Fibroblast of pulmonary artery (primary cell): Measurements from ENCODE around the gene SMG7.
A peak's percentile ranks its signal among the peaks of the same experiment; 100 is the strongest.

Experiments used
- DNase-seq: peaks from one replicate; pipeline ENCODE4 v3.0.0-alpha.2; 2010; ENCODE audit warnings: low read depth
- H3K4me3 ChIP-seq: replicated peaks from 2 replicates; pipeline ENCODE4 v1.5.1; 2011; ENCODE audit warnings: low read depth, mild to moderate bottlenecking, control low read depth, low read length, moderate library complexity
- TF ChIP-seq, protein P1 (sequence below): IDR thresholded peaks from 2 replicates; pipeline ENCODE4 v1.5.1; 2011; ENCODE audit warnings: mild to moderate bottlenecking, control low read depth, low read length, inconsistent platforms; ENCODE audit errors: missing control alignments

The SMG7 gene

DNA sequence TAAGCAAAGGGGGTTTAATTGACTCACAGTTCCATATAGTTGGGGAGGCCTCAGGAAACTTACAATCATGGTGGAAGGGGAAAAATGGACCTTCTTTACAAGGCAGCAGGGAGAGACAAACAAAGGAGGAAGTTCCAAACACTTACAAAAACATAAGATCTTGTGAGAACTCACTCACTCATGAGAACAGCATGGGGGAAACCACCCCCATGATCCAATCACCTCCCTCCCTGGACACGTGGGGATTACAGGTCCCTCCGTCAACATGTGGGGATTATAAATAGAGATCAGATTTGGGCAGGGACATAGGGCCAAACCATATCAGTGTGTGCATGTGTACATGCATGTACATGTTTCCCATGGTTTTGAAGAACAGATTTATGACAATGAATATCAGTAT lies 5.5 kb upstream of the SMG7 start:
- no peak for DNase-seq
- TF ChIP-seq, protein P1, sequence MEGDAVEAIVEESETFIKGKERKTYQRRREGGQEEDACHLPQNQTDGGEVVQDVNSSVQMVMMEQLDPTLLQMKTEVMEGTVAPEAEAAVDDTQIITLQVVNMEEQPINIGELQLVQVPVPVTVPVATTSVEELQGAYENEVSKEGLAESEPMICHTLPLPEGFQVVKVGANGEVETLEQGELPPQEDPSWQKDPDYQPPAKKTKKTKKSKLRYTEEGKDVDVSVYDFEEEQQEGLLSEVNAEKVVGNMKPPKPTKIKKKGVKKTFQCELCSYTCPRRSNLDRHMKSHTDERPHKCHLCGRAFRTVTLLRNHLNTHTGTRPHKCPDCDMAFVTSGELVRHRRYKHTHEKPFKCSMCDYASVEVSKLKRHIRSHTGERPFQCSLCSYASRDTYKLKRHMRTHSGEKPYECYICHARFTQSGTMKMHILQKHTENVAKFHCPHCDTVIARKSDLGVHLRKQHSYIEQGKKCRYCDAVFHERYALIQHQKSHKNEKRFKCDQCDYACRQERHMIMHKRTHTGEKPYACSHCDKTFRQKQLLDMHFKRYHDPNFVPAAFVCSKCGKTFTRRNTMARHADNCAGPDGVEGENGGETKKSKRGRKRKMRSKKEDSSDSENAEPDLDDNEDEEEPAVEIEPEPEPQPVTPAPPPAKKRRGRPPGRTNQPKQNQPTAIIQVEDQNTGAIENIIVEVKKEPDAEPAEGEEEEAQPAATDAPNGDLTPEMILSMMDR, result no peak
- H3K4me3 ChIP-seq, result no peak overlapping the region

DNA sequence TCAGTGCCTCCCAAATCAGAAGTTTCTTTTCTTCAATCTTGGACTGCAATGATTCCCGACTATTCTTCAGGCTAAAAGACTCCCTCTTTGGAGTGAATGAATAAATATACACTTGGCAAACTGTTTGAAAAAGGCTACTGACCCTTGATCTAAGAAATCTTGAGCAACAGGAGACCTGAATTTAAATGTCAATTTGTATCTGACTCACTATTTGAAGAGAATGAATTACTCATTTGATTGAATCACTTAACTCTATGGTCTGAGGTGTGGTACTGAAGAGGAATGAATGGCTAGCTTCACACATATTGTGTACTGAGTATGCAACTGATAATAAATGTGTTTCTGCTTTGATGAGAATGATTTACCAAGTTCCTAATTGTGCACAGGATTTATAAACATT lies 4.6 kb upstream of the SMG7 start:
- no peak for DNase-seq
- TF ChIP-seq, protein P1, result no peak
- H3K4me3 ChIP-seq, result no peak overlapping the region

DNA sequence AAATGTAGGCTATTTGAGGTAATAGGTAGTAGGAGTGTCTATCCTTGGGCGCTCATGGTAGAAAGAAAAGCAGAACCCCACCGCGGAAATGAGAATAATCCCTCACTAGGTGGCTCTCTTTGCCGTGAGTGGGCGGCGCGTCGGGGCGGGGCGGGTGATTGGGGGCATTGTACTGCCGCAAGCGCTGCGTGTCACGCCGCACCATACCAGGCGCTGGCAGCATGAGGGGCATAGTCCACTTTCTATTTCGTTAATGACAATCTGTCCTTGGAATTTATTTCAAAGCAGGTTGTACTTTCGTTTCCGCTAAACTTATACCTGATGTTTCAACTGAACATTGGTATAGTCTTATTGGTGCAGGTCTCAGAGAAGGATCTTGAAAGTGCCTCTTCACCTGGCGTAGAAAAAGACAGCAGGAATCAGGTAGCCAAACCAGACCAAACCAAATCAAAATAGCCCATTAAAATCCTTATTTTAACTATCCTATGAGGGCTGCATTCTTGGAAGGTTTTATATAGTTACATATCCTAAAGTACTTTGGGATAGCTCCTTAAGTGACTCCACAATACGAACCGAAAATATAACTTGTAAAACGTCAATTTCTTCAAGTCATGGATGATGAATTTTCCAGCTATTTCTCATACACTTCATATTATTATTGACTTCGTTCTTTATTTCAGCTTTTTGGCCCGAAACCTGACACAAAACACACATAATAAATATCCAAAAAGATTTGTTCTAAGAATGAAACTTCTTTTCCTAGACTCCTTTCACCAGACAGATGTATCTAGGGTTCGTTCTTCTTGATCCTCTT lies 1.9 kb upstream of the SMG7 start:
- TF ChIP-seq, protein P1, result peak; percentile 41
- peak; percentile 73 for DNase-seq

DNA sequence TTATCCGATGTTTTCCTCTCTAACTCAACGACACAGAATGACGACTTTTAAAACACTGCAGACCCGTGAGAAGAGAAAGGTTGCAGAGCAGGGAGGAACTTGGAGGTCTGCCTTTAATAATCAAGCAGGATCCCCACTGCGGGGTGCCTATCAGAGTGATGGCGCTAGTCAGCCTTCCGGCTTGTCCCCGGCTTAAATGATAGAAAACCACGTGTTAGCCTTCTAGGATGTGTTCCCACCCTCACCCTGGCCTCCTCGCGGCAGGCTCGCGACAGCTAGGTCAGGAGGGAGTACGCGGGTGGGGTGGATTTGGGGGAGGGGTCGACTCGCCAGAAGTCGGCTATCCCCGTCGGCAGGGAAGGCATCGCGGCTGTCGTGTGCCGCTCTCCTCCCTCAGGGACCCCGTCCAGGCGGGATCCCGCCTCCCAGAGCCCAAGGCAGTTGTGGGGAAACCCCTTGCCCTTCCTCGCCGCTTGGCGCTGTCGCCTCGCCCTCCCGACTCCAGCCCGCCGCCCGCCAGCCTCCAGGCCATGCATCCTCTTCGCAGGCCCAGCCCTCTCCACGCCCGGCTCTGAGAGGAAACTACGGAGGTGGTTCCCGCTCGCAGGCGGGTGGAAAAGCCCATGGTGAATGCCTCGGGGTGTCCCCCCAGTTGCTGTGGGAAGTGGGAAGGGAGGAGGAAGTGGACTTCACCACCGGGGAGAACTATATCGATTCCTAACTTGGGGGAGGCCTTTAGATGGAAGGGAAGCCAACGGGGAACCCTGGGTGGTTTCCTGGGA lies 1.1 kb upstream of the SMG7 start:
- peak overlapping the region; percentile 86 for H3K4me3 ChIP-seq
- DNase-seq, result peak; percentile 80
- TF ChIP-seq, protein P1, result no peak

More for the DNA sequence above, 1.9 kb upstream of the SMG7 start:
- peak overlapping the region; percentile 86 for H3K4me3 ChIP-seq

DNA sequence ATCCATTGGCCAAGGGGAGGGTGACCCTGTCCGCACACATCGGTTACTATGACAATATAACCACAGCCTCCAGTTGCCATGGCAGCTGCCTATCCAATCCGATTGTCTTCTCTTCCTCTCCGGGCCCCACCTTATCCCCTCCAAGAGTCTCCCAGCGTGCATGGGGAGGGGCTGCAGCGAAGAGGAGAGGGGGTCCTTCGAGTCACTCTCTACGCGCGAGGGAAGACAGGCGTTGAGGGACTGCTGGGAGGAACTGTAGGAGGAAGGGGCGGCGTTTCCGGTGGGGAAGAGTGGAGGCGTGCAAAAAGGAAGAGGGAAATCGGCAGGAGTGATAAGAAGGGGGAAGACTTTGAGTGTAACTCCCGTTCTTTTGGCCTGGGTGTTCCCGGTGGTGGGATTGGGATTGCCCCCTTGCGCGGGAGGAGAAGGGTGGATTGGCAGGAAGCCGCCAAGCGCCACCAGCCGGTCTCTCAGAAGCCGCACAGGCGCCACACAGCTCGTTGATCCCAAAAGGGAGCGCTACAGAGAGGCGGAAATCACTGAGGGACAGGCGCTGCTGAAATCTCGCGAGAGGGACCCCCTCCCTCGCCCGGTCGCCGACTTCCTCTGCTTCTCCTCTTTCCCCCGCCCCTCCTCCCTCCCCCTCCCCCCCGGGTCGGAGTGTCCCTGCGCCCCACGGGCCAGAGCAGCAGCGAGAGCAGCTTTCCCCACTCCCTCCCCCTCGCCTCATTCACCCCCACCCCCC lies 384 bp upstream of the SMG7 start:
- DNase-seq, result peak; percentile 98
- H3K4me3 ChIP-seq, result peak overlapping the region; percentile 86
- TF ChIP-seq, protein P1, result no peak

DNA sequence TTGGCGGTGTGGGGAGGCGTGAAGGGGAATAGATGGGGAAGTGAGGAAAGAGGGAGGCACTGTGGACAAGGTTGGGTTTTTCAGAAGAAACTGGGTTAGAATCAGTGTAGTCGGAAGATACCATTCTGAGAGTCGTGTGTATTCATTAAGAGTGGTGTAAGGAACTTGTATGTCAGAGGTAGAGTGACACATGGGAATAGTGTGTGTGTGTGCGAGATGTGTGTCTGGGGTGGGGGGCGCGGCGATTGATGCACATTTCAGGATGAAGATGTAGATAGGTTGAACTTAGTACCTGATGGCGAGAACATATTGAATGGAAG lies 878 bp downstream of the SMG7 start:
- TF ChIP-seq, protein P1, result no peak
- DNase-seq, result no peak
- peak overlapping the region; percentile 86 for H3K4me3 ChIP-seq
